Left lung (tissue), 10 donors: Measurements from ENCODE around the gene TM2D3. TPM values are rescaled to one million over a fixed set of nuclear protein-coding genes. Genes with fewer than 3 reads are reported as not detected.

Experiments used
- ATAC-seq: fragments of 200-7000 bp; cut with Tn5 transposase; one replicate; pipeline ENCODE4 v1.9.1; 2020; ENCODE audit warnings: moderate library complexity
- DNase-seq, 4 donors: peaks; one replicate each; pipeline ENCODE4 v3.0.0-alpha.2; 2013 to 2020
- H3K27ac ChIP-seq, 2 donors: fragments of 200-600 bp; sonication (generic) in 1 of 2; one replicate each; pipeline versions ENCODE4 v1.5.0 to v1.8.0; 2020 to 2021
- H3K27me3 ChIP-seq, 2 donors: fragments of 200-600 bp; sonication (generic) in 1 of 2; one replicate each; pipeline versions ENCODE4 v1.5.0 to v1.8.0; 2020 to 2021
- H3K36me3 ChIP-seq, 2 donors: fragments of 200-600 bp; sonication (generic) in 1 of 2; one replicate each; pipeline versions ENCODE4 v1.5.0 to v1.8.0; 2020 to 2021
- H3K4me1 ChIP-seq, 2 donors: fragments of 200-600 bp; one replicate each; pipeline ENCODE4 v1.8.0; 2021
- H3K4me3 ChIP-seq, 2 donors: fragments of 200-600 bp; sonication (generic) in 1 of 2; one replicate each; pipeline versions ENCODE4 v1.5.0 to v1.8.0; 2020 to 2021; ENCODE audit warnings: mild to moderate bottlenecking in 1 of 2
- H3K9me3 ChIP-seq, 2 donors: fragments of 200-600 bp; sonication (generic) in 1 of 2; one replicate each; pipeline versions ENCODE4 v1.5.0 to v1.8.0; 2020 to 2021
- intact Hi-C, 2 donors: fragments of 100-400 bp; cut with DNase I; formaldehyde crosslinking; loops; one replicate each; pipeline versions ENCODE4 v1.11.2 to v1.14.2; 2022
- polyA plus RNA-seq, 6 donors: library from polyadenylated mRNA; unstranded; fragments of 120-200 nt; gene quantifications; one replicate each; pipeline ENCODE4 v1.2.1, GENCODE V29; 2013; ENCODE audit not compliant: insufficient read length in 6 of 6
- total RNA-seq, 2 donors: library from RNA; stranded (reverse); fragmentation: NEBNext Ultra II Directional; extraction: Animal tissue kit (Norgen Biotek cat#: 25700); gene quantifications; one replicate each; pipeline ENCODE4 v1.2.1, GENCODE V29; 2021
- TF ChIP-seq, protein P1 (sequence below), 2 donors: fragments of 200-600 bp; sonication (generic) in 1 of 2; IDR thresholded peaks; one replicate each; pipeline versions ENCODE4 v1.5.0 to v1.8.0; 2021; ENCODE audit warnings: antibody characterized with exemption in 2 of 2
- donor health status: DM: no; HTN: yes; CAD: no.
- donor health status: DM: no; HTN: no; CAD: no.

The TM2D3 gene
- total and polyA plus RNA-seq, 8 donors: 43.7 to 67.3 (median 59.9) TPM

DNA sequence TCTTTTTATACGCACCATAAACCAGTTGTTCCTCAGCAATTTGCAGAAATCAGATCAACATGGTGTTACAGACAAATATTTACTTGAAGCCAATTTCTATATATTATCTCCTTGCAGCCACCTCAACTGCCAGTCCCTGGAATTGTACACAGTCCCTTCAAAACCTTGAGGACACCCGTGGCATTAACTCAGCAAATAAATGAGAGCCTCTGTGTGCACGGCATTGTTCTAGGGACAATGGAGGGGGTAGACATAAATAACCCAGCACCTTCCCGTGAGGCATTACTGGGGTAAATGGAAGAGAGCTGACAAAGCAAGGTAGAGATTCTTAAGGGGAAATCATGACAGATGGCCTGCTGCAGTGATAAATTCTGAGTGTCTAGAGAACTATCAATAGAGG, 12.5 kb downstream of the TM2D3 start:
- no peak overlapping the region for H3K4me3 ChIP-seq

DNA sequence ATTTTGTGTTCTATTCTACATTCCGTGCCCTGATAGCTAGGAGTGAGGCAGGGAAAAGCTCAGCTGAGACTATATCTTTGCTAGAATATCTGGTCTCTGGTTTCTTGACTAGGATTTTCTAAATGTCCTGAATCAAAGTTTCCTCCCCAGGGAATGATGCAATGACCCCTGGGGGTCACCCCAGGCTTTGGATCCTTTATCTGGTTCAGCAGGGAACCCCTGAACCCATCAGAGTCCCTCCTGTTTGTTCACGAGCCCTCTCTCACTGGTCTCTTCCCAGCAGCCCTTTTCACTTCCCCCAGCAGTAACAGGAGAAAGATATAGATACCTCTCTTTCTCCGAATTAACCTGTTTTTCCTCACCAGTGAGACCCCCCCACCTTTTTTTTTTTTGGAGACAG, 14.3 kb downstream of the TM2D3 start:
- DNase-seq: no peak
- Histone ChIP-seq H3K27ac (no peak overlapping the region), H3K36me3 (peaks cover 0 to 37% of the 10 kb centered on the region in 2 donors), H3K9me3 (no peaks in the 10 kb centered on the region), H3K27me3 (no peaks in the 10 kb centered on the region), H3K4me1 (peaks cover 5 to 25% of the 10 kb centered on the region in 2 donors), H3K4me3 (no peak overlapping the region)
- intact Hi-C loops: loop anchor here in 1 of 2 donors (5.0 kb wide), 1 partner anchor 336 kb away; no protein-coding TSS in a partner anchor
- TF ChIP-seq, protein P1, sequence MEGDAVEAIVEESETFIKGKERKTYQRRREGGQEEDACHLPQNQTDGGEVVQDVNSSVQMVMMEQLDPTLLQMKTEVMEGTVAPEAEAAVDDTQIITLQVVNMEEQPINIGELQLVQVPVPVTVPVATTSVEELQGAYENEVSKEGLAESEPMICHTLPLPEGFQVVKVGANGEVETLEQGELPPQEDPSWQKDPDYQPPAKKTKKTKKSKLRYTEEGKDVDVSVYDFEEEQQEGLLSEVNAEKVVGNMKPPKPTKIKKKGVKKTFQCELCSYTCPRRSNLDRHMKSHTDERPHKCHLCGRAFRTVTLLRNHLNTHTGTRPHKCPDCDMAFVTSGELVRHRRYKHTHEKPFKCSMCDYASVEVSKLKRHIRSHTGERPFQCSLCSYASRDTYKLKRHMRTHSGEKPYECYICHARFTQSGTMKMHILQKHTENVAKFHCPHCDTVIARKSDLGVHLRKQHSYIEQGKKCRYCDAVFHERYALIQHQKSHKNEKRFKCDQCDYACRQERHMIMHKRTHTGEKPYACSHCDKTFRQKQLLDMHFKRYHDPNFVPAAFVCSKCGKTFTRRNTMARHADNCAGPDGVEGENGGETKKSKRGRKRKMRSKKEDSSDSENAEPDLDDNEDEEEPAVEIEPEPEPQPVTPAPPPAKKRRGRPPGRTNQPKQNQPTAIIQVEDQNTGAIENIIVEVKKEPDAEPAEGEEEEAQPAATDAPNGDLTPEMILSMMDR (IDR thresholded peaks at IDR 0.05): no peak
- no peak for ATAC-seq

More for the DNA sequence above, 12.5 kb downstream of the TM2D3 start:
- H3K27me3 ChIP-seq: no peaks in the 10 kb centered on the region
- DNase-seq (no peak), ATAC-seq (no peak)
- peaks cover 0 to 49% of the 10 kb centered on the region in 2 donors for H3K36me3 ChIP-seq
- TF ChIP-seq, protein P1 (IDR thresholded peaks at IDR 0.05): no peak
- intact Hi-C loops: loop anchor here in 1 of 2 donors (5.0 kb wide), 1 partner anchor 337 kb away; no protein-coding TSS in a partner anchor
- no peak overlapping the region for H3K27ac ChIP-seq
- H3K4me1 ChIP-seq: peaks cover 5 to 26% of the 10 kb centered on the region in 2 donors
- H3K9me3 ChIP-seq: no peaks in the 10 kb centered on the region

DNA sequence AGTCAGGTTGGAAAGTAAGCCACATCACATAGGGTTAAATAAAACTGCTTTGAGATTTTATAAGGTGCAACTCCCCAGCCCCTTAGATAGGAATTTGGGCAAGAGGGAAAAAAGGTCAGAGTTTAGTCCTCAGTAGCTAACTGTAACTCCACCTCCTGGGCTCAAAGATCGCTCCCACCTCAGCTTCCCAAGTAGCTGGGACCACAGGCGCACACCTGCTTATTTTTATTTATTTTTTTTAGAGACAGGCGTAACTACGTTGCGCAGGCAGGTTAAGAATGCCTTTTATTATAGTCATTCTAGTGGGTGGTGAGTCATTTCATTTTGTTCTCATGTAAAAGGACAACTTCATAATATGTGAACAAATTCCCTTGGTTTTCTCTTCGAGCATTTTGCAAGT, 14.7 kb downstream of the TM2D3 start:
- peaks cover 0 to 35% of the 10 kb centered on the region in 2 donors for H3K36me3 ChIP-seq
- intact Hi-C loops: loop anchor here in 1 of 2 donors (5.0 kb wide), 1 partner anchor 335 kb away; no protein-coding TSS in a partner anchor
- DNase-seq (no peak), ATAC-seq (no peak)
- TF ChIP-seq, protein P1 (IDR thresholded peaks at IDR 0.05): no peak
- no peaks in the 10 kb centered on the region for H3K9me3 ChIP-seq
- no peaks in the 10 kb centered on the region for H3K27me3 ChIP-seq
- no peak overlapping the region for H3K27ac ChIP-seq
- H3K4me1 ChIP-seq: peaks cover 5 to 22% of the 10 kb centered on the region in 2 donors
- no peak overlapping the region for H3K4me3 ChIP-seq

DNA sequence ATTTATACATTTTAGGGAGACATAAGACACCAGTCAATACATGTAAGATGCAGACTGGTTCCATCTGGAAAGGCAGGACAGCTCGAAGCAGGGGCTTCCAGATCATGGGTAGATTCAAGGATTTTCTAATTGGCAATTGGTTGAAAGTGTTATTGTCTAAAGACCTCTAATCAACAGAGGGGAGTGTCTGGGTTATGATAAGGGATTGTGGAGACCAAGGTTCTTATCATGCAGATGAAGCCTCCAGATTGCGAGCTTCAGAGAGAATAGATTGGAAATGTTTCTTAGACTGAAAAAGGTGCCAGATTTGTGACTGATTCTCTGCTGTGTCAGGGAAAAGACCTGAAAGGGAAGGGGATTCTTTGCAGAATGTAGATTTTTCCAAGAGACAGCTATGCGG, 15.1 kb downstream of the TM2D3 start:
- no peak for ATAC-seq
- intact Hi-C loops: loop anchor here in 1 of 2 donors (5.0 kb wide), 1 partner anchor 335 kb away; no protein-coding TSS in a partner anchor

More for the DNA sequence above, 15.1 kb downstream of the TM2D3 start:
- no peak overlapping the region for H3K27ac ChIP-seq
- DNase-seq: no peak
- H3K4me1 ChIP-seq: peaks cover 5 to 17% of the 10 kb centered on the region in 2 donors
- no peak overlapping the region for H3K4me3 ChIP-seq
- peaks cover 0 to 31% of the 10 kb centered on the region in 2 donors for H3K36me3 ChIP-seq
- no peaks in the 10 kb centered on the region for H3K9me3 ChIP-seq
- no peaks in the 10 kb centered on the region for H3K27me3 ChIP-seq
- TF ChIP-seq, protein P1 (IDR thresholded peaks at IDR 0.05): no peak
